OCI-LY1 (cell line): ENCODE data around the gene KAT6B.

Experiments
- H2AFZ ChIP-seq: fragments of 200-600 bp; sonication (generic), shearing (Covaris generic); 2 replicates; pipeline ENCODE4 v1.6.0; 2014; ENCODE audit warnings: antibody characterized with exemption, mild to moderate bottlenecking, low read length
- H3F3A ChIP-seq: fragments of 200-600 bp; sonication (generic), shearing (Covaris generic); 2 replicates; pipeline ENCODE4 v1.6.0; 2014; ENCODE audit warnings: mild to moderate bottlenecking, antibody characterized with exemption, low read length, moderate library complexity; ENCODE audit not compliant: insufficient read depth
- H3K27ac ChIP-seq: fragments of 200-600 bp; sonication (generic); 2 replicates; pipeline ENCODE4 v1.5.1; 2014; ENCODE audit warnings: low read length, mixed run types, mild to moderate bottlenecking, low read depth; ENCODE audit not compliant: poor library complexity, severe bottlenecking
- H3K27me3 ChIP-seq: fragments of 200-600 bp; sonication (generic); 2 replicates; pipeline ENCODE4 v1.6.0; 2014; ENCODE audit warnings: antibody characterized with exemption, mild to moderate bottlenecking, low read length, moderate library complexity; ENCODE audit not compliant: insufficient read depth
- H3K36me3 ChIP-seq: fragments of 200-600 bp; sonication (generic); 2 replicates; pipeline ENCODE4 v1.6.1; 2014; ENCODE audit warnings: mild to moderate bottlenecking, antibody characterized with exemption, low read length, moderate library complexity, mixed read lengths; ENCODE audit not compliant: insufficient read depth
- H3K4me1 ChIP-seq: fragments of 200-600 bp; sonication (generic); 2 replicates; pipeline ENCODE4 v1.5.1; 2014; ENCODE audit warnings: mild to moderate bottlenecking, low read length, moderate library complexity; ENCODE audit not compliant: insufficient read depth, severe bottlenecking
- H3K4me2 ChIP-seq: fragments of 200-600 bp; sonication (generic), shearing (Covaris generic); 2 replicates; pipeline ENCODE4 v1.6.1; 2014; ENCODE audit warnings: low read length
- H3K4me3 ChIP-seq: fragments of 200-600 bp; sonication (generic); 2 replicates; pipeline ENCODE4 v1.5.1; 2014; ENCODE audit warnings: low read length, low read depth, mild to moderate bottlenecking, mixed read lengths; ENCODE audit not compliant: poor library complexity, severe bottlenecking
- H3K79me2 ChIP-seq: fragments of 200-600 bp; shearing (Covaris generic); 2 replicates; pipeline ENCODE4 v1.6.1; 2016; ENCODE audit warnings: mixed run types, low read length, mixed read lengths; ENCODE audit not compliant: insufficient read depth
- H3K9ac ChIP-seq: fragments of 200-600 bp; sonication (generic), shearing (Covaris generic); 2 replicates; pipeline ENCODE4 v1.6.1; 2014; ENCODE audit warnings: mild to moderate bottlenecking, low read length, mixed read lengths
- H3K9me2 ChIP-seq: fragments of 200-600 bp; sonication (generic), shearing (Covaris generic); 2 replicates; pipeline ENCODE4 v1.6.1; 2014; ENCODE audit warnings: low read depth, mild to moderate bottlenecking, low read length, mixed read lengths
- H3K9me3 ChIP-seq: fragments of 200-600 bp; shearing (Covaris generic); 2 replicates; pipeline ENCODE4 v1.6.1; 2014; ENCODE audit warnings: low read length, mixed read lengths
- H4K20me1 ChIP-seq: fragments of 200-600 bp; sonication (generic), shearing (Covaris generic); 2 replicates; pipeline ENCODE4 v1.6.0; 2016; ENCODE audit warnings: mild to moderate bottlenecking, low read length; ENCODE audit not compliant: insufficient read depth
- EZH2 ChIP-seq: fragments of 200-600 bp; sonication (generic), shearing (Covaris generic); IDR thresholded peaks from 2 replicates; pipeline ENCODE4 v1.8.0; 2017; ENCODE audit warnings: borderline replicate concordance, mixed run types, mild to moderate bottlenecking, antibody characterized with exemption, low read length, moderate library complexity, mixed read lengths
- TF ChIP-seq, protein P1 (sequence below): fragments of 200-600 bp; sonication (generic), shearing (Covaris generic); IDR thresholded peaks from 2 replicates; pipeline ENCODE4 v1.5.1; 2017; ENCODE audit warnings: mild to moderate bottlenecking, antibody characterized with exemption, low read length, moderate library complexity, mixed read lengths

KAT6B gene

GRCh38 chr10:75065076-75065475 lies 238.7 kb downstream of the KAT6B start:
- H4K20me1 ChIP-seq: no peaks in the 10 kb centered on the region
- H3K36me3 ChIP-seq: no peaks in the 10 kb centered on the region; the same call in 1 of the 2 replicates
- no peak overlapping the region for H2AFZ ChIP-seq
- no peaks in the 10 kb centered on the region for H3F3A ChIP-seq
- no peaks in the 10 kb centered on the region for H3K9me3 ChIP-seq
- no peaks in the 10 kb centered on the region for H3K9me2 ChIP-seq
- no peak overlapping the region for H3K4me3 ChIP-seq
- no peaks in the 10 kb centered on the region for H3K79me2 ChIP-seq
- no peak overlapping the region for H3K4me2 ChIP-seq
- no peak overlapping the region for H3K9ac ChIP-seq
- H3K27ac ChIP-seq: no peak overlapping the region
- H3K4me1 ChIP-seq: peaks cover 5% of the 10 kb centered on the region
- no peak for TF ChIP-seq EZH2
- TF ChIP-seq, protein P1, sequence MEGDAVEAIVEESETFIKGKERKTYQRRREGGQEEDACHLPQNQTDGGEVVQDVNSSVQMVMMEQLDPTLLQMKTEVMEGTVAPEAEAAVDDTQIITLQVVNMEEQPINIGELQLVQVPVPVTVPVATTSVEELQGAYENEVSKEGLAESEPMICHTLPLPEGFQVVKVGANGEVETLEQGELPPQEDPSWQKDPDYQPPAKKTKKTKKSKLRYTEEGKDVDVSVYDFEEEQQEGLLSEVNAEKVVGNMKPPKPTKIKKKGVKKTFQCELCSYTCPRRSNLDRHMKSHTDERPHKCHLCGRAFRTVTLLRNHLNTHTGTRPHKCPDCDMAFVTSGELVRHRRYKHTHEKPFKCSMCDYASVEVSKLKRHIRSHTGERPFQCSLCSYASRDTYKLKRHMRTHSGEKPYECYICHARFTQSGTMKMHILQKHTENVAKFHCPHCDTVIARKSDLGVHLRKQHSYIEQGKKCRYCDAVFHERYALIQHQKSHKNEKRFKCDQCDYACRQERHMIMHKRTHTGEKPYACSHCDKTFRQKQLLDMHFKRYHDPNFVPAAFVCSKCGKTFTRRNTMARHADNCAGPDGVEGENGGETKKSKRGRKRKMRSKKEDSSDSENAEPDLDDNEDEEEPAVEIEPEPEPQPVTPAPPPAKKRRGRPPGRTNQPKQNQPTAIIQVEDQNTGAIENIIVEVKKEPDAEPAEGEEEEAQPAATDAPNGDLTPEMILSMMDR: no peak
- no peaks in the 10 kb centered on the region for H3K27me3 ChIP-seq

DNA sequence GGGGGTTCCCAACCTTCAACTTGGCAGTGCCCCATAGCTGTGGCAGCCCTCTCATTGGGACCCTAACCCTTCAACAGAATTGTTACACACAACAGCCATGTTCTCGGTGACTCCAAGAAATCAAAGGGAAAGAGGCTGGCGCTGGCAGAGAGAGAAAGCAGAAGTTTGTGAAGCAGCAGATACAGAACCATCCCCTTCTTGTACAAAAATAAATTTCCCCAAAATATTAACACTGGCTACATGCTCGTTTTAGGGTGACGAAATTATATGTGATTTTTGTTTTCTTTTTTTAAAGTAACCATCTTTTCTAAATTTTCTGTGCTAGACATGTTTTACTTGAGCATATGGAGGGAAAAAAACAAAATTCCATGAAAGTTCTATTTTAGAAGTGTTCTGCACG lies 239.9 kb downstream of the KAT6B start:
- TF ChIP-seq, protein P1: no peak
- TF ChIP-seq EZH2: no peak
- Histone ChIP-seq H3K36me3 (no peaks in the 10 kb centered on the region; the same call in 1 of the 2 replicates), H3K9ac (no peak overlapping the region), H3K4me3 (no peak overlapping the region), H3K4me2 (no peak overlapping the region), H3F3A (no peaks in the 10 kb centered on the region), H3K27ac (no peak overlapping the region), H3K27me3 (no peaks in the 10 kb centered on the region; the same call in 1 of the 2 replicates), H4K20me1 (no peaks in the 10 kb centered on the region), H3K9me2 (no peaks in the 10 kb centered on the region), H2AFZ (no peak overlapping the region), H3K4me1 (peaks cover 5% of the 10 kb centered on the region), H3K9me3 (no peaks in the 10 kb centered on the region), H3K79me2 (no peaks in the 10 kb centered on the region)

- Histone ChIP-seq H3K9me2 (no peaks in the 10 kb centered on the region), H3K27me3 (no peaks in the 10 kb centered on the region; the same call in 1 of the 2 replicates), H3K36me3 (no peaks in the 10 kb centered on the region; the same call in 1 of the 2 replicates), H3K4me1 (peaks cover 5% of the 10 kb centered on the region), H3K27ac (no peak overlapping the region), H3K9me3 (no peaks in the 10 kb centered on the region), H2AFZ (no peak overlapping the region), H3F3A (no peaks in the 10 kb centered on the region), H3K4me3 (no peak overlapping the region), H4K20me1 (no peaks in the 10 kb centered on the region), H3K79me2 (no peaks in the 10 kb centered on the region), H3K4me2 (no peak overlapping the region), H3K9ac (no peak overlapping the region)
- no peak for TF ChIP-seq EZH2
- TF ChIP-seq, protein P1: no peak
These were observed 240.9 kb downstream of the KAT6B start for GRCh38 chr10:75067272-75067671.
